ENCODE data around the gene TARDBP.

TARDBP gene

GRCh38 chr1:11012260-11013159 is at the start of gene TARDBP:
TSS of gene TARDBP (plus strand) at chr1:11012654. CDS start at chr1:11013728, 1,074 bp downstream.
- TF ChIP-seq CTCF (IDR thresholded peaks at IDR 0.05; ENCODE audit: control insufficient read depth, extremely low read depth, insufficient read depth): no peak
- peak within 1 kb of the TSS; percentile 67 for H3K4me3 ChIP-seq (ENCODE audit: low read depth, low read length)
- DNase-seq (ENCODE audit: low read depth): peak; percentile 70

- TF ChIP-seq CTCF (IDR thresholded peaks at IDR 0.05; ENCODE audit: control insufficient read depth, extremely low read depth, insufficient read depth): no peak
- no peak for DNase-seq (ENCODE audit: low read depth)
- H3K4me3 ChIP-seq (ENCODE audit: low read depth, low read length): no peak overlapping the region
Observed at GRCh38 chr1:10965546-10966226, 46.8 kb upstream of the TARDBP start.

- TF ChIP-seq CTCF (IDR thresholded peaks at IDR 0.05; ENCODE audit: control insufficient read depth, extremely low read depth, insufficient read depth): no peak
- H3K4me3 ChIP-seq (ENCODE audit: low read depth, low read length): no peak overlapping the region
- DNase-seq (ENCODE audit: low read depth): no peak
Observed at GRCh38 chr1:10967090-10967489, 45.4 kb upstream of the TARDBP start.

- peak; percentile 46 for DNase-seq (ENCODE audit: low read depth)
Observed at GRCh38 chr1:10968411-10968826, 44.0 kb upstream of the TARDBP start.

GRCh38 chr1:10969267-10969970 is 43.0 kb upstream of the TARDBP start:
- no peak for DNase-seq (ENCODE audit: low read depth)
- no peak for TF ChIP-seq CTCF (IDR thresholded peaks at IDR 0.05; ENCODE audit: control insufficient read depth, extremely low read depth, insufficient read depth)
- no peak overlapping the region for H3K4me3 ChIP-seq (ENCODE audit: low read depth, low read length)

More at GRCh38 chr1:10968411-10968826, 44.0 kb upstream of the TARDBP start:
- peak overlapping the region; percentile 25 for H3K4me3 ChIP-seq (ENCODE audit: low read depth, low read length)
- TF ChIP-seq CTCF (IDR thresholded peaks at IDR 0.05; ENCODE audit: control insufficient read depth, extremely low read depth, insufficient read depth): no peak

- DNase-seq (ENCODE audit: low read depth): no peak
- H3K4me3 ChIP-seq (ENCODE audit: low read depth, low read length): no peak overlapping the region
- TF ChIP-seq CTCF (IDR thresholded peaks at IDR 0.05; ENCODE audit: control insufficient read depth, extremely low read depth, insufficient read depth): no peak
Observed at GRCh38 chr1:10969971-10970332, 42.5 kb upstream of the TARDBP start.

All from LNCaP clone FGC (cell line).